GM12878 (cell line): ENCODE measurements around the gene MRPS12. TPM values are rescaled to one million over a fixed set of nuclear protein-coding genes. Genes with fewer than 3 reads are reported as not detected.
"Not testable (repeated sequence)": the region's sequence is repeated elsewhere in the genome, so short reads cannot be mapped to it uniquely, and the experiment has no call there.

Experiments used
- ATAC-seq: fragments of 200-7000 bp; cut with Tn5 transposase; 3 replicates; pipeline ENCODE4 v1.9.1; 2020; ENCODE audit warnings: mild to moderate bottlenecking, moderate library complexity
- BruUV-seq: library from RNA; stranded (reverse); fragments of 400-500 nt; replicated peaks from 2 replicates; lab custom pipeline; 2021; lab: Mats Ljungman, UMichigan
- CTCF ChIA-PET: fragments of 300-600 bp; sonication (Branson Sonifier 250); formaldehyde crosslinking; extraction: SDS; loops from one replicate; lab custom pipeline; 2021; ENCODE audit warnings: inconsistent platforms; lab: Yijun Ruan, JAX
- POLR2A ChIA-PET: fragments of 350-600 bp; formaldehyde crosslinking; extraction: SDS; loops from one replicate; lab custom pipeline; 2021; ENCODE audit warnings: inconsistent platforms; lab: Charles Lee
- RAD21 ChIA-PET: fragments of 300-600 bp; sonication (Branson Sonifier 250); formaldehyde crosslinking; loops from one replicate; lab custom pipeline; 2023; ENCODE audit warnings: antibody characterized with exemption; ENCODE audit not compliant: unreplicated experiment; lab: Charles Lee
- SMC1A ChIA-PET: fragments of 300-600 bp; sonication (Branson Sonifier 250); formaldehyde crosslinking; loops from one replicate; lab custom pipeline; 2023; ENCODE audit not compliant: unreplicated experiment, uncharacterized antibody; lab: Charles Lee
- DNase-seq: peaks from one replicate; pipeline ENCODE4 v3.0.0-alpha.2; 2011; ENCODE audit warnings: low read depth, low spot score
- FAIRE-seq: peaks from 3 replicates; lab custom pipeline; 2011; peaks lifted over from hg19 to GRCh38; lab: Jason Lieb, UNC
- H2AFZ ChIP-seq: 2 replicates; pipeline ENCODE4 v1.6.0; 2011; ENCODE audit warnings: low read depth, low read length, control low read depth; ENCODE audit not compliant: control insufficient read depth
- H3K27ac ChIP-seq: 2 replicates; pipeline ENCODE4 v1.5.1; 2011; ENCODE audit warnings: control low read depth; ENCODE audit not compliant: control insufficient read depth, insufficient read depth
- H3K27me3 ChIP-seq, 2 experiments: replicated peaks in 1 of 2; 2 replicates each; pipeline versions ENCODE4 v1.6.0 to v1.6.1; 2011; ENCODE audit warnings: low read length in 1 of 2; ENCODE audit not compliant: control insufficient read depth in 2 of 2, insufficient read depth in 2 of 2
- H3K36me3 ChIP-seq, 2 experiments: 2 replicates each; pipeline ENCODE4 v1.5.1; 2011; ENCODE audit warnings: low read length in 1 of 2; ENCODE audit not compliant: control insufficient read depth in 2 of 2, insufficient read depth in 2 of 2
- H3K4me1 ChIP-seq: 2 replicates; pipeline ENCODE4 v1.6.1; 2011; ENCODE audit warnings: mild to moderate bottlenecking, low read length, moderate library complexity, mixed read lengths; ENCODE audit not compliant: control insufficient read depth, insufficient read depth
- H3K4me2 ChIP-seq: 2 replicates; pipeline ENCODE4 v1.6.0; 2011; ENCODE audit warnings: control low read depth; ENCODE audit not compliant: control insufficient read depth, insufficient read depth
- H3K4me3 ChIP-seq: fragments of 200-600 bp; sonication (generic); 2 replicates; pipeline ENCODE4 v1.5.1; 2016
- H3K79me2 ChIP-seq: 2 replicates; pipeline ENCODE4 v1.6.0; 2011; ENCODE audit warnings: low read length; ENCODE audit not compliant: control insufficient read depth, insufficient read depth
- H3K9ac ChIP-seq: 2 replicates; pipeline ENCODE4 v1.8.0; 2011; ENCODE audit warnings: low read length, control low read depth, mixed read lengths; ENCODE audit not compliant: control insufficient read depth, insufficient read depth
- H3K9me3 ChIP-seq: replicated peaks from 3 replicates; pipeline ENCODE4 v1.5.1; 2011; ENCODE audit warnings: mild to moderate bottlenecking, low read length; ENCODE audit not compliant: control insufficient read depth, insufficient read depth
- H4K20me1 ChIP-seq: 2 replicates; pipeline ENCODE4 v1.6.0; 2011; ENCODE audit not compliant: control insufficient read depth, insufficient read depth
- CBFB ChIP-seq: IDR thresholded peaks from 2 replicates; pipeline ENCODE4 v1.6.1; 2016; ENCODE audit warnings: antibody characterized with exemption, low read depth
- CBX5 ChIP-seq: sonication (generic); IDR thresholded peaks from 2 replicates; pipeline ENCODE4 v1.6.1; 2016; ENCODE audit warnings: low read depth, moderate library complexity, mild to moderate bottlenecking, inconsistent platforms
- CEBPB ChIP-seq, 2 experiments: fragments of 150-350 bp in 1 of 2; IDR thresholded peaks; 2 replicates each; pipeline ENCODE4 v1.6.1; 2012 to 2014; ENCODE audit warnings: low read depth in 2 of 2, low read length in 2 of 2, borderline replicate concordance in 1 of 2, inconsistent platforms in 1 of 2
- EZH2 ChIP-seq: IDR thresholded peaks from 2 replicates; pipeline ENCODE4 v1.6.1; 2012; ENCODE audit warnings: low read depth, mild to moderate bottlenecking, control low read depth, inconsistent platforms, low read length, borderline replicate concordance; ENCODE audit not compliant: control insufficient read depth
- KAT2A ChIP-seq: conservative IDR thresholded peaks from 2 replicates; pipeline ENCODE4 v1.6.1; 2011; ENCODE audit warnings: low read depth, low read length; ENCODE audit not compliant: control insufficient read depth
- MEF2A ChIP-seq: IDR thresholded peaks from 2 replicates; pipeline ENCODE4 v1.6.1; 2011; ENCODE audit warnings: low read depth, mild to moderate bottlenecking, low read length, moderate library complexity; ENCODE audit not compliant: insufficient read depth
- MEF2B ChIP-seq: fragments of 450-650 bp; IDR thresholded peaks from 2 replicates; pipeline ENCODE4 v1.6.1; 2018; ENCODE audit warnings: mild to moderate bottlenecking, moderate library complexity; ENCODE audit not compliant: partially characterized antibody, poor library complexity, severe bottlenecking
- MTA3 ChIP-seq: IDR thresholded peaks from 2 replicates; pipeline ENCODE4 v1.6.1; 2012; ENCODE audit warnings: low read length, inconsistent platforms, borderline replicate concordance
- SIN3A ChIP-seq: IDR thresholded peaks from 2 replicates; pipeline ENCODE4 v1.6.1; 2012; ENCODE audit warnings: low read depth, low read length, improper control_type of control experiment
- SPI1 ChIP-seq: IDR thresholded peaks from 2 replicates; pipeline ENCODE4 v1.6.1; 2011; ENCODE audit warnings: low read depth, mild to moderate bottlenecking, low read length, moderate library complexity, borderline replicate concordance; ENCODE audit not compliant: insufficient read depth
- SRF ChIP-seq, 2 experiments: IDR thresholded peaks; 2 replicates each; pipeline ENCODE4 v1.6.1; 2011; ENCODE audit warnings: low read depth in 2 of 2, low read length in 2 of 2, mild to moderate bottlenecking in 1 of 2, moderate library complexity in 1 of 2
- STAT1 ChIP-seq: fragments of 450-650 bp; conservative IDR thresholded peaks from 2 replicates; pipeline ENCODE4 v1.6.1; 2014; ENCODE audit warnings: antibody characterized with exemption, mild to moderate bottlenecking
- TBL1XR1 ChIP-seq: IDR thresholded peaks from 2 replicates; pipeline ENCODE4 v1.6.1; 2012; ENCODE audit warnings: low read depth, low read length, improper control_type of control experiment
- TCF7 ChIP-seq: IDR thresholded peaks from 2 replicates; pipeline ENCODE4 v1.6.1; 2014; ENCODE audit warnings: antibody characterized with exemption, borderline replicate concordance
- USF2 ChIP-seq: IDR thresholded peaks from 2 replicates; pipeline ENCODE4 v1.6.1; 2011; ENCODE audit warnings: low read depth, low read length, improper control_type of control experiment, borderline replicate concordance
- ZNF217 ChIP-seq: fragments of 450-650 bp; IDR thresholded peaks from 2 replicates; pipeline ENCODE4 v1.6.1; 2017; ENCODE audit warnings: antibody characterized with exemption, mild to moderate bottlenecking
- WGBS: methylation state at CpG from one replicate; pipeline ENCODE4 v1.1.6; 2016; ENCODE audit warnings: low lambda C conversion rate; ENCODE audit not compliant: insufficient replicate concordance, insufficient coverage; ENCODE audit errors: missing lambda C conversion rate; 5-methylcytosine and 5-hydroxymethylcytosine counted together
- in situ Hi-C: fragments of 300-500 bp; cut with MboI; formaldehyde crosslinking; loops from 9 replicates; pipeline ENCODE4 v1.14.3; 2018; ENCODE audit warnings: mixed read lengths
- intact Hi-C: fragments of 100-400 bp; cut with micrococcal nuclease; formaldehyde crosslinking; loops from one replicate; pipeline ENCODE4 v1.14.2; 2022; ENCODE audit not compliant: unreplicated experiment
- polyA plus RNA-seq, 11 experiments: library from polyadenylated mRNA; depleted of rRNA in 4 of 11; unstranded in 6 of 11; stranded (reverse) in 5 of 11; fragments of >200 nt; fragmentation: Nextera tagmentation in 4 of 11; fragmentation: Illumina TruSeq in 1 of 11; extraction: Ambion mirVana in 4 of 11; extraction: Trizol in 1 of 11; gene quantifications; 1 replicate in 1 of 11; 2 replicates in 10 of 11; pipeline versions ENCODE4 v1.2.1 to v1.2.3, GENCODE V29; 2011 to 2016; ENCODE audit warnings: inconsistent platforms in 2 of 11, missing spikeins in 2 of 11, low read depth in 1 of 11
- total RNA-seq, 4 experiments: library from RNA; depleted of rRNA in 3 of 4; stranded (reverse); fragments of >200 nt in 3 of 4; fragmentation: Illumina TruSeq in 1 of 4; extraction: Trizol in 1 of 4; gene quantifications; 2 replicates each; pipeline versions ENCODE4 v1.2.1 to v1.2.3, GENCODE V29; 2013 to 2021

MRPS12 gene
- total and polyA plus RNA-seq, 10 of the 15 experiments (the other 5 are each of a cell fraction or from before 2014, with no cell fraction given): 7.3 to 205 (median 77.3) TPM

DNA sequence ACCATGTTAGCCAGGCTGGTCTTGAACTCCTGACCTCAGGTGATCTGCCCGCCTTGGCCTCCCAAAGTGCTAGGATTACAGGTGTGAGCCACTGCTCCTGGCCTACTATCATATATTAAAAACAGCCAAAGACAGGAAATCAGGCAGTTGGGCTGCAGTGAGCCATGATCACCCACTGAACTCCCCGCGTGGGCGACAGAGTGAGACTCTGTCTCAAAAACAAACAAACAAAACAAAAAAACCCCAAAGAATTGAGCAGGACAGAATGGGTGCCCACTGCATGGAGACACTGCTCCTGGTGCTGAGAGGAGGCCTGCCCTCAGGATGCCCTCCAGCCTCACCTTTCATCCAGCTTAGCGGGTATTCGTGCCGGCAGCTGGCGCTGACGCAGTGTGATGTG is 47.5 kb upstream of the MRPS12 start:
- no peaks in the 10 kb centered on the region for H3K79me2 ChIP-seq
- SMC1A ChIA-PET: no interaction called here
- H4K20me1 ChIP-seq: no peaks in the 10 kb centered on the region
- no peak overlapping the region for H3K27ac ChIP-seq
- CTCF ChIA-PET: no interaction called here
- no peaks in the 10 kb centered on the region for H3K27me3 ChIP-seq
- no peak for FAIRE-seq
- POLR2A ChIA-PET: interaction anchor here (0.6 to 1.1 kb wide), 3 partner anchors 9 to 148 kb away, joined by 3 to 7 read pairs (median 7); no protein-coding TSS in a partner anchor
- no peak overlapping the region for H3K4me3 ChIP-seq
- H3K4me1 ChIP-seq: peaks cover 5% of the 10 kb centered on the region
- in situ Hi-C loops: no loop called here
- TF ChIP-seq MTA3 (no peak), KAT2A (no peak), SRF (IDR thresholded peaks at IDR 0.05; ENCODE audit: low read depth in 2 of 2, low read length in 2 of 2) (no peak), ZNF217 (no peak), TCF7 (no peak), MEF2A (no peak), SPI1 (no peak), EZH2 (no peak), STAT1 (no peak), SIN3A (no peak), CEBPB (IDR thresholded peaks at IDR 0.05; ENCODE audit: borderline replicate concordance in 1 of 2, low read depth in 2 of 2, low read length in 2 of 2) (no peak), CBFB (no peak), USF2 (no peak), CBX5 (no peak), MEF2B (no peak), TBL1XR1 (no peak)
- TF ChIP-seq, all 136 proteins: peak for 0
- H3K9ac ChIP-seq: no peak overlapping the region
- intact Hi-C loops: loop anchor here (10.0 kb wide), 2 partner anchors 48 to 98 kb away; partner anchors contain the start of genes ECH1 and LGALS7B
- no peak overlapping the region for H2AFZ ChIP-seq
- no peak overlapping the region for H3K4me2 ChIP-seq
- ATAC-seq (no peak), DNase-seq (no peak)
- no peaks in the 10 kb centered on the region for H3K36me3 ChIP-seq
- BruUV-seq: no TSS peak
- WGBS: 85% methylated on average over 9 of the region's 9 CpGs
- H3K9me3 ChIP-seq: no peaks in the 10 kb centered on the region
- RAD21 ChIA-PET: interaction anchor here (0.7 kb wide), 1 partner anchor 9 kb away, joined by 3 read pairs; no protein-coding TSS in a partner anchor

DNA sequence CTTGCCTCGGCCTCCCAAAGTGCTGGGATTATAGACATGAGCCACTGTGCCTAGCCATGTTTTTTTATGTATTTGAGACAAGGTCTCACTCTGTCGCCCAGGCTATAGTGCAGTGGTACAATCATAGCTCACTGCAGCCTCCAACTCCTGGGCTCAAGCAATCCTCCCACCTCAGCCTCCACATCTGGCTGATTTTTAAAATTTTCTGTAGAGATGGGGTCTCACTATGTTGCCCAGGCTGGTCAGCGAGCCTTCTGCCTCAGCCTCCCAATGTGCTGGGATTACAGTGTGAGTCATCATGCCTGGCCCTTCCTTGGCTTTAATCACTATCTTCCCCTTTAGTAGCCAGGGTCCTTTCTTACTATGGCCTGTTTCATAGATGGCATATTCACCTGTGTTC is 46.1 kb upstream of the MRPS12 start:
- H3K27me3 ChIP-seq, H3K36me3 ChIP-seq, BruUV-seq, in situ Hi-C loops, H2AFZ ChIP-seq, FAIRE-seq, H3K4me3 ChIP-seq, DNase-seq, H3K27ac ChIP-seq, H3K79me2 ChIP-seq, H3K9me3 ChIP-seq, H3K9ac ChIP-seq, H3K4me1 ChIP-seq, H3K4me2 ChIP-seq, H4K20me1 ChIP-seq, ATAC-seq, SMC1A ChIA-PET: not testable (repeated sequence)
- 83% methylated on average over 3 of the region's 3 CpGs for WGBS
- ChIA-PET RAD21 (interaction anchor here (1.5 kb wide), 1 partner anchor 481 kb away, joined by 3 read pairs; the partner anchor contains the start of gene FAM98C), CTCF (interaction anchor here (0.6 to 1.1 kb wide), 3 partner anchors 44 to 482 kb away, joined by 3 to 5 read pairs (median 4); partner anchors contain the start of gene FAM98C), POLR2A (interaction anchor here (2.2 kb wide), 1 partner anchor 232 kb away, joined by 6 read pairs; no protein-coding TSS in a partner anchor)
- intact Hi-C loops: loop anchor here (10.0 kb wide), 2 partner anchors 50 to 100 kb away; partner anchors contain the start of genes ECH1 and LGALS7B
